ENCODE measurements around the gene HSPB6.

HSPB6 gene

GRCh38 chr19:35723671-35724070 is 33.2 kb downstream of the HSPB6 start:
- Histone ChIP-seq H3K4me3 (ENCODE audit: insufficient read depth, low read length, poor library complexity, severe bottlenecking) (no peak overlapping the region), H3K9me2 (replicated peaks; ENCODE audit: insufficient read depth, low read length) (no peaks in the 10 kb centered on the region), H3K36me3 (ENCODE audit: low read length) (no peaks in the 10 kb centered on the region; the same call in 1 of the 2 replicates), H3K9ac (ENCODE audit: low read length) (no peak overlapping the region), H3K79me2 (ENCODE audit: insufficient read depth, low read length) (peaks cover 16% of the 10 kb centered on the region), H3K9me3 (ENCODE audit: insufficient read depth, low read length) (no peaks in the 10 kb centered on the region), H3F3A (ENCODE audit: insufficient read depth) (no peaks in the 10 kb centered on the region), H2AFZ (ENCODE audit: low read depth, low read length, severe bottlenecking) (no peak overlapping the region), H3K27ac (ENCODE audit: low read depth, low read length) (no peak overlapping the region), H3K4me2 (ENCODE audit: low read depth, low read length, poor library complexity, severe bottlenecking) (no peak overlapping the region), H3K27me3 (ENCODE audit: low read length) (no peaks in the 10 kb centered on the region), H4K20me1 (ENCODE audit: low read depth, low read length) (no peaks in the 10 kb centered on the region)
- TF ChIP-seq, protein P1, sequence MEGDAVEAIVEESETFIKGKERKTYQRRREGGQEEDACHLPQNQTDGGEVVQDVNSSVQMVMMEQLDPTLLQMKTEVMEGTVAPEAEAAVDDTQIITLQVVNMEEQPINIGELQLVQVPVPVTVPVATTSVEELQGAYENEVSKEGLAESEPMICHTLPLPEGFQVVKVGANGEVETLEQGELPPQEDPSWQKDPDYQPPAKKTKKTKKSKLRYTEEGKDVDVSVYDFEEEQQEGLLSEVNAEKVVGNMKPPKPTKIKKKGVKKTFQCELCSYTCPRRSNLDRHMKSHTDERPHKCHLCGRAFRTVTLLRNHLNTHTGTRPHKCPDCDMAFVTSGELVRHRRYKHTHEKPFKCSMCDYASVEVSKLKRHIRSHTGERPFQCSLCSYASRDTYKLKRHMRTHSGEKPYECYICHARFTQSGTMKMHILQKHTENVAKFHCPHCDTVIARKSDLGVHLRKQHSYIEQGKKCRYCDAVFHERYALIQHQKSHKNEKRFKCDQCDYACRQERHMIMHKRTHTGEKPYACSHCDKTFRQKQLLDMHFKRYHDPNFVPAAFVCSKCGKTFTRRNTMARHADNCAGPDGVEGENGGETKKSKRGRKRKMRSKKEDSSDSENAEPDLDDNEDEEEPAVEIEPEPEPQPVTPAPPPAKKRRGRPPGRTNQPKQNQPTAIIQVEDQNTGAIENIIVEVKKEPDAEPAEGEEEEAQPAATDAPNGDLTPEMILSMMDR (IDR thresholded peaks at IDR 0.05; ENCODE audit: insufficient read depth, low read length, poor library complexity, severe bottlenecking) = no peak
- no peak for TF ChIP-seq EZH2phosphoT487 (conservative IDR thresholded peaks at IDR 0.05; ENCODE audit: low read length)

- TF ChIP-seq, protein P1 (IDR thresholded peaks at IDR 0.05; ENCODE audit: insufficient read depth, low read length, poor library complexity, severe bottlenecking) = no peak
- TF ChIP-seq EZH2phosphoT487 (conservative IDR thresholded peaks at IDR 0.05; ENCODE audit: low read length) = no peak
- Histone ChIP-seq H3K9me3 (ENCODE audit: insufficient read depth, low read length) (no peaks in the 10 kb centered on the region), H3K27me3 (ENCODE audit: low read length) (no peaks in the 10 kb centered on the region), H3K4me2 (ENCODE audit: low read depth, low read length, poor library complexity, severe bottlenecking) (no peak overlapping the region), H2AFZ (ENCODE audit: low read depth, low read length, severe bottlenecking) (no peak overlapping the region), H3K79me2 (ENCODE audit: insufficient read depth, low read length) (peaks cover 22% of the 10 kb centered on the region), H3K4me3 (ENCODE audit: insufficient read depth, low read length, poor library complexity, severe bottlenecking) (no peak overlapping the region), H3F3A (ENCODE audit: insufficient read depth) (no peaks in the 10 kb centered on the region), H3K36me3 (ENCODE audit: low read length) (no peaks in the 10 kb centered on the region; the same call in 1 of the 2 replicates), H3K27ac (ENCODE audit: low read depth, low read length) (no peak overlapping the region), H4K20me1 (ENCODE audit: low read depth, low read length) (no peaks in the 10 kb centered on the region), H3K9ac (ENCODE audit: low read length) (no peak overlapping the region), H3K9me2 (replicated peaks; ENCODE audit: insufficient read depth, low read length) (no peaks in the 10 kb centered on the region)
These were observed 33.9 kb downstream of the HSPB6 start for GRCh38 chr19:35722897-35723296.

DNA sequence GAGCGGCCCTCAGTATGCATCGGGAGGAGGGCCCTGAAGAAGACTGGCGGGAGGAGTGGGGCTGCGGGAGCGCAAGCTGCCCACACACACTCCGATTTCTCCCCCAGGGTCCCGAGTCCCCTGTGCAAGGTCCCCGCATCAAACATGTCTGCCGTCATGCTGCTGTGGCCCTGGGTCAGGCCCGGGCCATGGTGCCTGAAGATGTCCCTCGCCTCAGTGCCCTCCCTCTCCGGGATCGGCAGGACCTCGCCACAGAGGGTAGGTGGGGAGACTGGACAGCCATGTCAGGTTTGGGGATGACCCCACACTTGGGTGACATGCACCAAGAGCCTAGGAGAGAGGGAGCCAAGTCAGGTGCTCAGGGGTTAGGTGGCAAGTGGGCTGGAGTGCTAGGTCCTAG is 34.4 kb downstream of the HSPB6 start:
- no peak overlapping the region for H2AFZ ChIP-seq (ENCODE audit: low read depth, low read length, severe bottlenecking)
- H3K27ac ChIP-seq (ENCODE audit: low read depth, low read length) = no peak overlapping the region
- H3K4me2 ChIP-seq (ENCODE audit: low read depth, low read length, poor library complexity, severe bottlenecking) = no peak overlapping the region
- H3K4me3 ChIP-seq (ENCODE audit: insufficient read depth, low read length, poor library complexity, severe bottlenecking) = no peak overlapping the region
- no peaks in the 10 kb centered on the region for H4K20me1 ChIP-seq (ENCODE audit: low read depth, low read length)
- no peaks in the 10 kb centered on the region for H3F3A ChIP-seq (ENCODE audit: insufficient read depth)
- H3K9me3 ChIP-seq (ENCODE audit: insufficient read depth, low read length) = no peaks in the 10 kb centered on the region
- H3K9ac ChIP-seq (ENCODE audit: low read length) = no peak overlapping the region
- peaks cover 22% of the 10 kb centered on the region for H3K79me2 ChIP-seq (ENCODE audit: insufficient read depth, low read length)
- TF ChIP-seq EZH2phosphoT487 (conservative IDR thresholded peaks at IDR 0.05; ENCODE audit: low read length) = no peak
- TF ChIP-seq, protein P1 (IDR thresholded peaks at IDR 0.05; ENCODE audit: insufficient read depth, low read length, poor library complexity, severe bottlenecking) = no peak
- H3K36me3 ChIP-seq (ENCODE audit: low read length) = no peaks in the 10 kb centered on the region; the same call in 1 of the 2 replicates
- H3K27me3 ChIP-seq (ENCODE audit: low read length) = no peaks in the 10 kb centered on the region
- H3K9me2 ChIP-seq (replicated peaks; ENCODE audit: insufficient read depth, low read length) = no peaks in the 10 kb centered on the region

Data from SU-DHL-6 (cell line).